Measurements from ENCODE around the gene CACNB2.

GRCh38 chr10:18421726-18422293 is 281.6 kb downstream of the CACNB2 start:
- TF ChIP-seq, protein P1, sequence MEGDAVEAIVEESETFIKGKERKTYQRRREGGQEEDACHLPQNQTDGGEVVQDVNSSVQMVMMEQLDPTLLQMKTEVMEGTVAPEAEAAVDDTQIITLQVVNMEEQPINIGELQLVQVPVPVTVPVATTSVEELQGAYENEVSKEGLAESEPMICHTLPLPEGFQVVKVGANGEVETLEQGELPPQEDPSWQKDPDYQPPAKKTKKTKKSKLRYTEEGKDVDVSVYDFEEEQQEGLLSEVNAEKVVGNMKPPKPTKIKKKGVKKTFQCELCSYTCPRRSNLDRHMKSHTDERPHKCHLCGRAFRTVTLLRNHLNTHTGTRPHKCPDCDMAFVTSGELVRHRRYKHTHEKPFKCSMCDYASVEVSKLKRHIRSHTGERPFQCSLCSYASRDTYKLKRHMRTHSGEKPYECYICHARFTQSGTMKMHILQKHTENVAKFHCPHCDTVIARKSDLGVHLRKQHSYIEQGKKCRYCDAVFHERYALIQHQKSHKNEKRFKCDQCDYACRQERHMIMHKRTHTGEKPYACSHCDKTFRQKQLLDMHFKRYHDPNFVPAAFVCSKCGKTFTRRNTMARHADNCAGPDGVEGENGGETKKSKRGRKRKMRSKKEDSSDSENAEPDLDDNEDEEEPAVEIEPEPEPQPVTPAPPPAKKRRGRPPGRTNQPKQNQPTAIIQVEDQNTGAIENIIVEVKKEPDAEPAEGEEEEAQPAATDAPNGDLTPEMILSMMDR (IDR thresholded peaks at IDR 0.05), result no peak
- TF ChIP-seq EP300 (IDR thresholded peaks at IDR 0.05) (no peak), POLR2A (IDR thresholded peaks at IDR 0.05) (no peak)

Measured in tibial nerve (tissue), 4 donors.